ENCODE results near the gene GABRG3.

Gene GABRG3

GRCh38 chr15:27530994-27531393, 560.0 kb downstream of the GABRG3 start:
- Histone ChIP-seq H3K4me3 (no peak overlapping the region), H3K27me3 (ENCODE audit: low read depth) (no peaks in the 10 kb centered on the region), H3K9me3 (no peaks in the 10 kb centered on the region), H3K36me3 (replicated peaks) (no peaks in the 10 kb centered on the region), H3K4me1 (no peaks in the 10 kb centered on the region)
- DNase-seq (ENCODE audit: low spot score in 2 of 2) = no peak
- in situ Hi-C loops (cut with MboI; ENCODE audit: low sequenced_read_pairs) = loop anchor here (10.0 kb wide), 1 partner anchor 64 kb away; no protein-coding TSS in a partner anchor

- in situ Hi-C loops (cut with MboI; ENCODE audit: low sequenced_read_pairs) = loop anchor here (10.0 kb wide), 1 partner anchor 62 kb away; no protein-coding TSS in a partner anchor
- no peaks in the 10 kb centered on the region for H3K27me3 ChIP-seq (ENCODE audit: low read depth)
- no peaks in the 10 kb centered on the region for H3K9me3 ChIP-seq
- no peak for DNase-seq (ENCODE audit: low spot score in 2 of 2)
- H3K4me1 ChIP-seq = no peaks in the 10 kb centered on the region
- H3K4me3 ChIP-seq = no peak overlapping the region
- H3K36me3 ChIP-seq (replicated peaks) = no peaks in the 10 kb centered on the region
These were observed 561.4 kb downstream of the GABRG3 start for GRCh38 chr15:27532358-27532757.

- DNase-seq (ENCODE audit: low spot score in 2 of 2) = no peak
- Histone ChIP-seq H3K27me3 (ENCODE audit: low read depth) (no peaks in the 10 kb centered on the region), H3K36me3 (replicated peaks) (no peaks in the 10 kb centered on the region), H3K4me3 (no peak overlapping the region), H3K9me3 (no peaks in the 10 kb centered on the region), H3K4me1 (no peaks in the 10 kb centered on the region)
- in situ Hi-C loops (cut with MboI; ENCODE audit: low sequenced_read_pairs) = loop anchor here (10.0 kb wide), 1 partner anchor 59 kb away; no protein-coding TSS in a partner anchor
These were observed 564.6 kb downstream of the GABRG3 start for GRCh38 chr15:27535445-27536129.

- H3K4me3 ChIP-seq = no peak overlapping the region
- no peaks in the 10 kb centered on the region for H3K27me3 ChIP-seq (ENCODE audit: low read depth)
- in situ Hi-C loops (cut with MboI; ENCODE audit: low sequenced_read_pairs) = loop anchor here (10.0 kb wide), 1 partner anchor 56 kb away; no protein-coding TSS in a partner anchor
- DNase-seq (ENCODE audit: low spot score in 2 of 2) = no peak
- H3K36me3 ChIP-seq (replicated peaks) = no peaks in the 10 kb centered on the region
- no peaks in the 10 kb centered on the region for H3K4me1 ChIP-seq
- H3K9me3 ChIP-seq = no peaks in the 10 kb centered on the region
These were observed 567.3 kb downstream of the GABRG3 start for GRCh38 chr15:27538325-27538724.

- in situ Hi-C loops (cut with MboI; ENCODE audit: low sequenced_read_pairs) = no loop called here
- no peaks in the 10 kb centered on the region for H3K4me1 ChIP-seq
- no peaks in the 10 kb centered on the region for H3K27me3 ChIP-seq (ENCODE audit: low read depth)
- no peaks in the 10 kb centered on the region for H3K9me3 ChIP-seq
- no peak for DNase-seq (ENCODE audit: low spot score in 2 of 2)
- H3K4me3 ChIP-seq = no peak overlapping the region
- no peaks in the 10 kb centered on the region for H3K36me3 ChIP-seq (replicated peaks)
These were observed 570.6 kb downstream of the GABRG3 start for GRCh38 chr15:27541581-27541980.

- no peak for DNase-seq (ENCODE audit: low spot score in 2 of 2)
- Histone ChIP-seq H3K36me3 (replicated peaks) (no peaks in the 10 kb centered on the region), H3K9me3 (no peaks in the 10 kb centered on the region), H3K4me3 (no peak overlapping the region), H3K4me1 (no peaks in the 10 kb centered on the region), H3K27me3 (ENCODE audit: low read depth) (no peaks in the 10 kb centered on the region)
- in situ Hi-C loops (cut with MboI; ENCODE audit: low sequenced_read_pairs) = no loop called here
These were observed 574.7 kb downstream of the GABRG3 start for GRCh38 chr15:27545494-27546255.

- in situ Hi-C loops (cut with MboI; ENCODE audit: low sequenced_read_pairs) = no loop called here
These were observed 578.8 kb downstream of the GABRG3 start for GRCh38 chr15:27549746-27550145.

GRCh38 chr15:27550635-27551034, 579.7 kb downstream of the GABRG3 start:
- no peak for DNase-seq (ENCODE audit: low spot score in 2 of 2)
- H3K27me3 ChIP-seq (ENCODE audit: low read depth) = no peaks in the 10 kb centered on the region
- H3K4me3 ChIP-seq = no peak overlapping the region
- no peaks in the 10 kb centered on the region for H3K36me3 ChIP-seq (replicated peaks)
- in situ Hi-C loops (cut with MboI; ENCODE audit: low sequenced_read_pairs) = no loop called here
- no peaks in the 10 kb centered on the region for H3K4me1 ChIP-seq
- H3K9me3 ChIP-seq = no peaks in the 10 kb centered on the region

More at GRCh38 chr15:27549746-27550145, 578.8 kb downstream of the GABRG3 start:
- no peaks in the 10 kb centered on the region for H3K36me3 ChIP-seq (replicated peaks)
- H3K4me3 ChIP-seq = no peak overlapping the region
- H3K27me3 ChIP-seq (ENCODE audit: low read depth) = no peaks in the 10 kb centered on the region
- no peak for DNase-seq (ENCODE audit: low spot score in 2 of 2)
- H3K4me1 ChIP-seq = no peaks in the 10 kb centered on the region
- no peaks in the 10 kb centered on the region for H3K9me3 ChIP-seq

GRCh38 chr15:27561816-27562215, 590.8 kb downstream of the GABRG3 start:
- Histone ChIP-seq H3K9me3 (no peaks in the 10 kb centered on the region), H3K4me3 (no peak overlapping the region), H3K4me1 (no peaks in the 10 kb centered on the region), H3K27me3 (ENCODE audit: low read depth) (no peaks in the 10 kb centered on the region), H3K36me3 (replicated peaks) (no peaks in the 10 kb centered on the region)
- in situ Hi-C loops (cut with MboI; ENCODE audit: low sequenced_read_pairs) = no loop called here
- no peak for DNase-seq (ENCODE audit: low spot score in 2 of 2)

- Histone ChIP-seq H3K27me3 (ENCODE audit: low read depth) (no peaks in the 10 kb centered on the region), H3K36me3 (replicated peaks) (no peaks in the 10 kb centered on the region), H3K4me1 (no peaks in the 10 kb centered on the region), H3K4me3 (no peak overlapping the region), H3K9me3 (no peaks in the 10 kb centered on the region)
- no peak for DNase-seq (ENCODE audit: low spot score in 2 of 2)
- in situ Hi-C loops (cut with MboI; ENCODE audit: low sequenced_read_pairs) = no loop called here
These were observed 592.9 kb downstream of the GABRG3 start for GRCh38 chr15:27563765-27564370.

- Histone ChIP-seq H3K36me3 (replicated peaks) (no peaks in the 10 kb centered on the region), H3K4me3 (no peak overlapping the region), H3K4me1 (no peaks in the 10 kb centered on the region), H3K27me3 (ENCODE audit: low read depth) (no peaks in the 10 kb centered on the region), H3K9me3 (no peaks in the 10 kb centered on the region)
- no peak for DNase-seq (ENCODE audit: low spot score in 2 of 2)
- in situ Hi-C loops (cut with MboI; ENCODE audit: low sequenced_read_pairs) = no loop called here
These were observed 593.7 kb downstream of the GABRG3 start for GRCh38 chr15:27564656-27565055.

GRCh38 chr15:27570746-27571145, 599.8 kb downstream of the GABRG3 start:
- Histone ChIP-seq H3K4me1 (no peaks in the 10 kb centered on the region), H3K4me3 (no peak overlapping the region), H3K27me3 (ENCODE audit: low read depth) (no peaks in the 10 kb centered on the region), H3K9me3 (no peaks in the 10 kb centered on the region), H3K36me3 (replicated peaks) (no peaks in the 10 kb centered on the region)
- no peak for DNase-seq (ENCODE audit: low spot score in 2 of 2)
- in situ Hi-C loops (cut with MboI; ENCODE audit: low sequenced_read_pairs) = no loop called here

GRCh38 chr15:27573805-27574485, 603.0 kb downstream of the GABRG3 start:
- H3K9me3 ChIP-seq = no peaks in the 10 kb centered on the region
- in situ Hi-C loops (cut with MboI; ENCODE audit: low sequenced_read_pairs) = no loop called here
- H3K27me3 ChIP-seq (ENCODE audit: low read depth) = no peaks in the 10 kb centered on the region
- no peaks in the 10 kb centered on the region for H3K36me3 ChIP-seq (replicated peaks)
- no peak for DNase-seq (ENCODE audit: low spot score in 2 of 2)
- no peak overlapping the region for H3K4me3 ChIP-seq
- no peaks in the 10 kb centered on the region for H3K4me1 ChIP-seq
